Panc1 (cell line): ENCODE results near the gene AMIGO1.

Experiments
- POLR2AphosphoS5 ChIP-seq: IDR thresholded peaks from 2 replicates; pipeline ENCODE4 v1.6.1; 2012; ENCODE audit warnings: mild to moderate bottlenecking, low read depth, low read length, moderate library complexity
- TF ChIP-seq, protein P1 (sequence below): fragments of 450-650 bp; IDR thresholded peaks from 2 replicates; pipeline ENCODE4 v1.5.1; 2017; ENCODE audit warnings: mild to moderate bottlenecking

DNA sequence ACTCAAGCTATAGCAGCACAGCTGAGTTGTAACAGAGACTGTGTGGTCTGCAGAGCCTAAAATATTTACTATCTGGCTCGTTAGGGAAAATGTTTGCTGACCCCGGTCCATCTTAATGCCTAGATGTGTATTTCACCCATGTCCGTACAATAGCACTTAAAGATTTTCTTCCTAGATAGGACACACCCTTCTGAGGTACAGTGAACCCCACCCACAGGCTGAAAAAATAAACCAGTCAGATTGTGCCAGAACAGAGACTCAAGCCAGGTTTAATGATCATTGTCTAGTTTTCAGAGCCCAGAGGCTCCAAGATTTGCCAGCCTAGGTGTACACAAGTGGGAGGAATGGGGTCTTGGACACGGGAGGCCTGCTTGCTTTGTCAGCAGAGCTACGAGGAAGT, 5.6 kb downstream of the AMIGO1 start:
- TF ChIP-seq, protein P1, sequence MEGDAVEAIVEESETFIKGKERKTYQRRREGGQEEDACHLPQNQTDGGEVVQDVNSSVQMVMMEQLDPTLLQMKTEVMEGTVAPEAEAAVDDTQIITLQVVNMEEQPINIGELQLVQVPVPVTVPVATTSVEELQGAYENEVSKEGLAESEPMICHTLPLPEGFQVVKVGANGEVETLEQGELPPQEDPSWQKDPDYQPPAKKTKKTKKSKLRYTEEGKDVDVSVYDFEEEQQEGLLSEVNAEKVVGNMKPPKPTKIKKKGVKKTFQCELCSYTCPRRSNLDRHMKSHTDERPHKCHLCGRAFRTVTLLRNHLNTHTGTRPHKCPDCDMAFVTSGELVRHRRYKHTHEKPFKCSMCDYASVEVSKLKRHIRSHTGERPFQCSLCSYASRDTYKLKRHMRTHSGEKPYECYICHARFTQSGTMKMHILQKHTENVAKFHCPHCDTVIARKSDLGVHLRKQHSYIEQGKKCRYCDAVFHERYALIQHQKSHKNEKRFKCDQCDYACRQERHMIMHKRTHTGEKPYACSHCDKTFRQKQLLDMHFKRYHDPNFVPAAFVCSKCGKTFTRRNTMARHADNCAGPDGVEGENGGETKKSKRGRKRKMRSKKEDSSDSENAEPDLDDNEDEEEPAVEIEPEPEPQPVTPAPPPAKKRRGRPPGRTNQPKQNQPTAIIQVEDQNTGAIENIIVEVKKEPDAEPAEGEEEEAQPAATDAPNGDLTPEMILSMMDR = no peak
- no peak for TF ChIP-seq POLR2AphosphoS5
